GM19467 (cell line): Measurements from ENCODE around the gene SYNGR3.
"Not testable (repeated sequence)": the region's sequence is repeated elsewhere in the genome, so short reads cannot be mapped to it uniquely, and the experiment has no call there.

Experiments
- ATAC-seq: cut with Tn5 transposase; IDR thresholded peaks from one replicate; pipeline ENCODE4 v1.9.1; 2021; ENCODE audit warnings: mild to moderate bottlenecking, moderate library complexity; ENCODE audit not compliant: unreplicated experiment

SYNGR3 gene

GRCh38 chr16:2008009-2008526 lies 18.3 kb downstream of the SYNGR3 start:
- ATAC-seq = no peak

DNA sequence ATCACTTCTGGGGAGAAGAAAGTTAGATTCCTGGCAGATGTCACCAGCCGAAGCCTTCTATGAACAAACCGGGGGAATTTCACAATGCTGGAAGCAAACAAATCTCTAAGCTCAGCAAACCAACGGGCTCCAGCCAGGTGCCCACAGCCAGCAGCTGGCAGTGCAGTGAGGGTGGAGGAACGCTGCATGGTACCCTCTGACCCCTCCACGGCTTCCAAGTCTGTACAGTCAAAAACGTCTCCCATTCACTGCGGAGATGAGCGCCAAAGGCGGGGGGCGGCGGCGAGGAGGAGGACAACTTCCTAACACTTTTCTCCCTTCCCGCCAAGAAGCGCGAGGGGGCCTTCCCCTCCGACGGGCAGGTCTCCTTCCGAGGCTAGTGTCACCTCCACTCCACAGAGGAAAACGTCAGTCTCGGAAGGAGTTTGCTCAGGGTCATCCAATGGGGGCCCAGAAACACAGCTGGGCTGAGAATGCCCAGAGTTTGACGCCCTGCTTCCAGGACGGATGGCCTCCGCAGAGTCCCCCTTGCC lies 18.9 kb downstream of the SYNGR3 start:
- no peak for ATAC-seq

GRCh38 chr16:2009164-2009711 lies 19.5 kb downstream of the SYNGR3 start:
- ATAC-seq = peak; percentile 36

- peak; percentile 78 for ATAC-seq
Observed at GRCh38 chr16:2009791-2010510, 20.2 kb downstream of the SYNGR3 start, which contains the start of gene ZNF598. Gene ZNF598 (minus strand): TSS chr16:2009821.

DNA sequence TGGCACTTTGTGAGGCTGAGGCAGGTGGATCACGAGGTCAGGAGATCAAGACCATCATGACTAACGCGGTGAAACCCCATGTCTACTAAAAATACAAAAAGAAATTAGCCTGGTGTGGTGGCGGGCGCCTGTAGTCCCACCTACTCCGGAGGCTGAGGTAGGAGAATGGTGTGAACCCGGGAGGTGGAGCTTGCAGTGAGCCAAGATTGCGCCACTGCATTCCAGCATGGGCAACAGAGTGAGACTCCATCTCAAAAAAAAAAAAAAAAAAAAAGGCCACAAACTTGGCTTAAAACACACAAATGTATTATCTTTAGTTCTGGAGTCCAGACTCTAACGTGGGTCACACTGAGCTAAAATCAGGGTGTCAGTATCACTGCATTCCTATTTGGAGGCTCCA lies 22.0 kb downstream of the SYNGR3 start:
- ATAC-seq = not testable (repeated sequence)

GRCh38 chr16:2013527-2013926 lies 23.8 kb downstream of the SYNGR3 start:
- no peak for ATAC-seq

DNA sequence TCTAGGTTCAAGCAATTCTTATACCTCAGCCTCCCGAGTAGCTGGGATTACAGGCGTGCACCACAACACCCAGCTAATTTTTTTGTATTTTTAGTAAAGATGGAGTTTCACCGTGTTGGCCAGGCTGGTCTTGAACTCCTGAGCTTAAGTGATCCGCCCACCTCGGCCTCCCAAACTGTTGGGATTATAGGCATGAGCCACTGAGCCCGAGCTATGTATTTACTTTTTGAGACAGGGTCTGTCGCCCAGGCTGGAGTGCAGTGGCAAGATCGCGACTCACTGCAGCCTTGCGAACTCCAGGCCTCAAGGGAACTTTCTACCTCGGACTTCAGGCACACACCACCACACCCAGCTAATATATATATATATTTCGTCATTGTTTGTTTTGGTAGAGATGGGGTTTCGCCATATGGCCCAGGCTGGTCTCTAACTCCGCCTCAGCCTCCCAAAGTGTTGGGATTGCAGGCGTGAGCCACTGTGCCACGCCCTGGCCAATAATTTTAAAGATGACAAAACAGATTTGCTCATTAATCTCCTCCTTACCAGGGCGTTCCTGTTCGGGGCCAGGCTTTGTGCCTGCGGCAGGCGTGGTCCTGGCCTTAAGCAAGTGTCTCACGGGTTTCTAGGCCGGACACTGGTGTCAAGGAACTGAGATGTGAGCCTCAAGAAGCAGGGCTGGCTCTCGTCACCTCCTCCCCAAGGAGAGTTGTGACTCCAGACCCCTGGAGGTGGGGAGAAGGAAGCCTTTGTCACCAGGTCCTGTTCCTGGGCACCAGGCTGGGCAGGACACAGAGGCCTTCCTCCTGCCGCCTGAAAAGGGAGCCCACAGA lies 25.6 kb downstream of the SYNGR3 start:
- ATAC-seq = no peak

GRCh38 chr16:2015947-2016208 lies 26.1 kb downstream of the SYNGR3 start:
- no peak for ATAC-seq

DNA sequence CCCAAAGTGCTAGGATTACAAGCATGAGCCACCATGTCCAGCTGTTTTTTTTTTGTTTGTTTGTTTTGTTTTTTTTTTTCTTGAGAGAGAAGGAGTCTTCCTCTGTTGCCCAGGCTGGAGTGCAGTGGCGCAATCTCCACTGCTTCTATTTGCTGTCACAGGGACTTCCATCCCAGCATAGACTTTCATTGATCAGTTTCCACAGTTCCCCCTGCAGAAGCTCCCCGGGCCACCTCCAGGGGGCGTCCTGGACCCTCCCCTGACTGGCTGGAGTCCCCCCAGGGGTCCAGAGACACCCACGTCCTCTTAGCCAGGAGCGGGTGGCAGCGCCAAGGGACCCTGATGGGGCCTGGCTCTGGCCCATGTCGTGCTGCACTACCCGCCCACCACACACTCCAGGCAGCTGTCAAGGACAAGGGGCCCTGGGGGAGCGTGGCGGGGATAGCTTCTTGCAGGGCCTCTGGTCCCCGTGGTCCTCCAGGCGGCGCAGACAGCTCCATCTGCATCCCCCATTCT lies 26.7 kb downstream of the SYNGR3 start:
- no peak for ATAC-seq

- ATAC-seq = no peak
Observed at GRCh38 chr16:2019518-2019920, 29.7 kb downstream of the SYNGR3 start, which contains the start of gene NPW. Gene NPW (plus strand): TSS chr16:2019785.

- ATAC-seq = no peak
Observed at GRCh38 chr16:2019921-2020831, 30.4 kb downstream of the SYNGR3 start.

GRCh38 chr16:2022723-2023091 lies 32.9 kb downstream of the SYNGR3 start:
- ATAC-seq = no peak

- ATAC-seq = peak; percentile 72
Observed at GRCh38 chr16:2023092-2024031, 33.6 kb downstream of the SYNGR3 start.

DNA sequence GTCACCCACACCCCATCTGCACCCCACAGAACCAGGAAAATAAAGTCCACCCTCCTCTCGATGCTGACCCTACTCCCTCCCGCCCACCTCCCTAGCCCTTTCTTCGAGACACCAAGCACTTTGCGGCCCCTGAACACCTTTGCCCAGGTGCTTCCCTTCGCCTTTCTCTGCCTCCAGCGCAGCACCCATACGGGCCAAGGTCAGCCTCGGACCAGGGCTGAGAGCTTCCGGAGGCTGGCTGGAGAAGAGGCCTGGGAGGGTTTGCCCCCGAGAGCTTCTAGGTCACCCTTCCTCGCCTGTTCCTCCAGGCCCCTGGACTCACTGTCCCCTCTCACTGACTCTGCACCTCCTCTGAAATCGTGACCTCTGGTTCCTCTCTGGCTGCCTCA lies 34.3 kb downstream of the SYNGR3 start:
- ATAC-seq = no peak

DNA sequence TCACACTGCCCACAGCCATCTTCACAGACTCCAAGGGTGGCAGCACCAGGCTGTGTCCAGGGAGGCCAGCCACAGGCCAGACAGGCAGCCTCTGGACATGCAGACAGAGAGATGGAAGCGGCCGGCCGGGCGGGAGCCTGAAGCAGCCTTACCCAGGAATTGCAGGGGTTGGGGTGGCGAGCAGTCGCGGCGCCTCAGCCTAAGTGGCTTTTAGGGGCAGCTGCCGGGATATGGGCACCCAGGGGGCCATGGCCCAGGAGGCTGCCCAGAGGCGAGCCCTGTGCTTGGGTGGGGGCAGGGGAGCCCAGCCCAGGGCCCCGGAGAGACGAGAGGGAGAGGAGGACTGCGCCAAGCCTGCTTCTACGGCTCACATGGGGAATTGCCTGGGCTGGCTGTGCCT lies 35.5 kb downstream of the SYNGR3 start:
- ATAC-seq = no peak

DNA sequence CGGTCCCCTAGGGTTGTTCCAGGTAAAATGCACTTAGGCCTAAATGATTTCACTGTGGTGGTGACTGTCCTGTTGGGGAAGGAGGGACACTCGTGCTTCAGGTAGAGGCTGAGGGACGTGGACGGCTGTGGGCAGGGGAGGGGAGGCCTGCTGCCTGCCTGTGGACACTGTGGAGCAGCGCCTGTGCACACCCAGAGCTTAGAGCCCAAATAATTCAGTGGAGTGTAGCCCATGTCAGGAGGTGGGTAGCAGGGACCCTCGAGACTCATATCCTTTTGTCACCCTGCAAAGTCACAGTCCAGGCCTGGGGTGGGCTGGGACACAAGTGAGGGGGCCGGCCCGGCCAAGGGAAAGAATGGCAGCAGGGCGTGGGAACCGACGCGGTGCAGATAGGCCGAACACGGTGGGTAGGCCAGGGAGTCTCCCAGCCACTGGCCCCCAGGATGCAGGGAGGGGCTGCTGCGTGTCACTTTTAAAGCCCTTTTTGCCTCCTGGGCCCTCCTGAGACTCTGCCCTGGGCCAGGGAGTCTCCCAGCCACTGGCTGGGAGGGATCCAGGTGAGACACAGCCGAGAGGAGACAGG lies 36.2 kb downstream of the SYNGR3 start:
- no peak for ATAC-seq

- ATAC-seq = no peak
Observed at GRCh38 chr16:2026461-2027023, 36.8 kb downstream of the SYNGR3 start, which contains the start of gene NHERF2. Gene NHERF2 (plus strand): TSS chr16:2026902. CDS start chr16:2027006, 104 bp downstream.
